K562 (cell line): Measurements from ENCODE around the gene RILP. TPM values are rescaled to one million over a fixed set of nuclear protein-coding genes. Genes with fewer than 3 reads are reported as not detected.

ENCODE experiments used
- ATF1 ChIP-seq, 2 experiments: fragments of 450-650 bp in 1 of 2; IDR thresholded peaks; 2 replicates each; pipeline ENCODE4 v1.6.1; 2016; ENCODE audit warnings: missing compliant biosample characterization in 1 of 2, missing genetic modification characterization in 1 of 2
- BRF1 ChIP-seq: IDR thresholded peaks from 3 replicates; pipeline ENCODE4 v1.6.1; 2011; ENCODE audit warnings: borderline replicate concordance, mild to moderate bottlenecking; ENCODE audit not compliant: insufficient read length; ENCODE audit errors: extremely low read depth
- CBFB ChIP-seq: sonication (generic); formaldehyde crosslinking; IDR thresholded peaks from 2 replicates; pipeline ENCODE4 v1.4.0; 2020; ENCODE audit warnings: mild to moderate bottlenecking, missing genetic modification reagents
- GATAD2B ChIP-seq: fragments of 450-650 bp; IDR thresholded peaks from 2 replicates; pipeline ENCODE4 v1.6.1; 2017; ENCODE audit warnings: mild to moderate bottlenecking, borderline replicate concordance
- HDGF ChIP-seq: fragments of 450-650 bp; IDR thresholded peaks from 2 replicates; pipeline ENCODE4 v1.6.1; 2016
- HMG20A ChIP-seq: fragments of 450-650 bp; formaldehyde crosslinking; conservative IDR thresholded peaks from 2 replicates; pipeline ENCODE4 v1.4.0; 2020; ENCODE audit warnings: mild to moderate bottlenecking, mixed read lengths
- JUN ChIP-seq, 2 experiments: sonication (generic) in 1 of 2; formaldehyde crosslinking in 1 of 2; IDR thresholded peaks; 2 replicates each; pipeline versions ENCODE4 v1.6.1 to v1.8.0; 2012 to 2022; ENCODE audit warnings: borderline replicate concordance in 2 of 2, mild to moderate bottlenecking in 2 of 2, improper control_type of control experiment in 1 of 2, low read depth in 1 of 2, low read length in 1 of 2, missing genetic modification reagents in 1 of 2
- MEIS2 ChIP-seq: fragments of 450-650 bp; IDR thresholded peaks from 2 replicates; pipeline ENCODE4 v1.6.1; 2014; ENCODE audit warnings: mild to moderate bottlenecking; ENCODE audit not compliant: partially characterized antibody
- MYBL2 ChIP-seq, 2 experiments: fragments of 450-650 bp in 1 of 2; sonication (generic) in 1 of 2; formaldehyde crosslinking in 1 of 2; IDR thresholded peaks; 2 replicates each; pipeline versions ENCODE4 v1.6.1 to v1.8.1; 2017 to 2022; ENCODE audit warnings: borderline replicate concordance in 1 of 2, inconsistent platforms in 1 of 2, low read depth in 1 of 2, mild to moderate bottlenecking in 1 of 2, missing genetic modification reagents in 1 of 2, moderate library complexity in 1 of 2
- NR2C1 ChIP-seq, 2 experiments: fragments of 450-650 bp; IDR thresholded peaks; 2 replicates each; pipeline ENCODE4 v1.6.1; 2017; ENCODE audit warnings: mild to moderate bottlenecking in 2 of 2, antibody characterized with exemption in 1 of 2, inconsistent platforms in 1 of 2, missing compliant biosample characterization in 1 of 2, missing genetic modification characterization in 1 of 2
- NUFIP1 ChIP-seq: fragments of 450-650 bp; IDR thresholded peaks from 2 replicates; pipeline ENCODE4 v1.6.1; 2018; ENCODE audit not compliant: partially characterized antibody
- RNF2 ChIP-seq: sonication (generic); IDR thresholded peaks from 2 replicates; pipeline ENCODE4 v1.6.1; 2016
- TAF1 ChIP-seq: IDR thresholded peaks from 2 replicates; pipeline ENCODE4 v1.6.1; 2011; ENCODE audit warnings: mild to moderate bottlenecking, low read length, moderate library complexity; ENCODE audit not compliant: insufficient read depth, control insufficient read depth, severe bottlenecking; ENCODE audit errors: extremely low read depth
- THRAP3 ChIP-seq: fragments of 450-650 bp; IDR thresholded peaks from 2 replicates; pipeline ENCODE4 v1.6.1; 2016; ENCODE audit warnings: mild to moderate bottlenecking, inconsistent platforms, borderline replicate concordance
- XRCC3 ChIP-seq: fragments of 450-650 bp; IDR thresholded peaks from 2 replicates; pipeline ENCODE4 v1.6.1; 2017; ENCODE audit warnings: mild to moderate bottlenecking, moderate library complexity
- ZFP1 ChIP-seq: fragments of 450-650 bp; formaldehyde crosslinking; IDR thresholded peaks from 2 replicates; pipeline ENCODE4 v1.4.0; 2020; ENCODE audit warnings: mild to moderate bottlenecking, mixed read lengths
- ZNF133 ChIP-seq: fragments of 250-450 bp; sonication (Bioruptor Pico); IDR thresholded peaks from 2 replicates; pipeline ENCODE4 v1.4.0; 2020; ENCODE audit warnings: mild to moderate bottlenecking
- ZNF140 ChIP-seq: fragments of 250-450 bp; sonication (Bioruptor Pico); IDR thresholded peaks from 2 replicates; pipeline ENCODE4 v1.8.0; 2021; ENCODE audit warnings: moderate library complexity, mild to moderate bottlenecking, inconsistent platforms
- ZNF354B ChIP-seq: fragments of 250-450 bp; sonication (Bioruptor Pico); IDR thresholded peaks from 2 replicates; pipeline ENCODE4 v1.4.0; 2020
- ZNF445 ChIP-seq: fragments of 250-450 bp; sonication (Bioruptor Pico); IDR thresholded peaks from 2 replicates; pipeline ENCODE4 v1.4.0; 2020; ENCODE audit warnings: low read depth, mild to moderate bottlenecking, moderate library complexity
- ZNF584 ChIP-seq: fragments of 200-800 bp; sonication (Bioruptor generic); IDR thresholded peaks from 2 replicates; pipeline ENCODE4 v1.6.1; 2016; ENCODE audit warnings: low read depth, mild to moderate bottlenecking, missing genetic modification characterization, missing compliant biosample characterization
- ZNF707 ChIP-seq: fragments of 250-450 bp; sonication (Bioruptor Pico); conservative IDR thresholded peaks from 2 replicates; pipeline ENCODE4 v1.8.0; 2022; ENCODE audit warnings: inconsistent platforms, mild to moderate bottlenecking, moderate library complexity
- polyA plus RNA-seq, 8 experiments: library from polyadenylated mRNA; depleted of rRNA in 4 of 8; stranded (reverse) in 5 of 8; unstranded in 3 of 8; fragments of >200 nt; fragmentation: Nextera tagmentation in 2 of 8; fragmentation: Illumina TruSeq in 1 of 8; extraction: Ambion mirVana in 2 of 8; extraction: Trizol in 1 of 8; gene quantifications; 2 replicates each; pipeline versions ENCODE4 v1.2.1 to v1.2.3, GENCODE V29; 2011 to 2014; ENCODE audit warnings: inconsistent platforms in 1 of 8, missing spikeins in 1 of 8
- total RNA-seq, 7 experiments: library from RNA; depleted of rRNA in 6 of 7; stranded (reverse); fragments of >200 nt in 6 of 7; fragmentation: Illumina TruSeq in 2 of 7; extraction: Trizol in 2 of 7; gene quantifications; 2 replicates each; pipeline versions ENCODE4 v1.2.1 to v1.2.3, GENCODE V29; 2011 to 2021; ENCODE audit warnings: low replicate concordance in 1 of 7
- TF ChIP-seq, protein P1 (sequence below): sonication (generic); formaldehyde crosslinking; IDR thresholded peaks from 2 replicates; pipeline ENCODE4 v1.8.0; 2022; ENCODE audit warnings: missing genetic modification reagents, mild to moderate bottlenecking, borderline replicate concordance
- TF ChIP-seq, protein P2 (sequence below): fragments of 250-450 bp; sonication (Bioruptor Pico); IDR thresholded peaks from 2 replicates; pipeline ENCODE4 v1.4.0; 2020; ENCODE audit warnings: mild to moderate bottlenecking, moderate library complexity

Gene RILP
- total and polyA plus RNA-seq, 9 of the 15 experiments (the other 6 are each of a cell fraction or from before 2014, with no cell fraction given) = 0.75 to 54.9 (median 27.8) TPM

DNA sequence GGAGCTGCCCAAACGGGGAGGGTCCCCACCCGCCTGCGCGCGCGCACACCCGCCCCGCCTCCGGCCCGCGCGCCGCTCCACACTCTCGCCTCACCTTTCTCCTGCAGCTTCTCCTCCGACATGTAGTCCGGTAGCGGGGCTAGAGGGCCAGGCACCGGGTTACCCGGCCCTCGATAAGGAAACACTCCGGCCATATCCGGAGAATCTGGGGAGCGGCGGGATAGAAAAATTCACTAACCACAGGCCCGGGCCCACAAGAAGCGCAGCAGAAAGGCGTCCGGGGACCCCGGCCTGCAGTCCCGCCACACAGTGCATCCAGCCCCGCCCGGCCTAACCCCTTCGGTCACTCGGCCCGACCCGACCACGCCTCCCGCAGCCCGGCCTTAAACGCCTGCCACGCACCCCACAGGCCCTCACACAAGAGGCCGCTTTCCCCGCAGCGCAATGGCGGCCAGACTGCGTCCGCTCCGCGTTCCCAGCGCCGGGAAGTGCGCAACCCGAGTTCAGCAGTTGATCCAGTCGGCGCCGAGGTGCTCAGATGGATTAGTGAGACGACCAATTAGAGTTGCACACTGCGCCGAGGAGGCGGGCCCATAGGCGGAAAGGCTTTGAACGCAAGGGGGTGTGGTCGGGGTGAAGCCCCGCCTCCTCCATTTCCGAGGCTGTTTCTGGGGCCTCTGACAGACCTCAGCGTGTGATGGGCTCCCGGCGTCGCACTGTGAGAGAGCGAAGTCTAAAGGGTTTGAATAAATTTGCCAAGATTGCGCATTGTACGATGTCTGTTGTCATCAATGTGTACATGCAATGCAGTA is 34.9 kb upstream of the RILP start, which contains the start of gene PRPF8 (continued):
- TF ChIP-seq ZNF140 (CRISPR knock-in tag) (no peak), ZNF133 (CRISPR knock-in tag) (no peak), BRF1 (no peak), ZNF707 (CRISPR knock-in tag) (no peak), RNF2 (no peak), ATF1 (CRISPR knock-in tag; IDR thresholded peaks at IDR 0.05) (no peak), ATF1 (tag; IDR thresholded peaks at IDR 0.05) (peak; percentile 91), CBFB (CRISPR knock-in tag) (no peak), MEIS2 (no peak), MYBL2 (IDR thresholded peaks at IDR 0.05; ENCODE audit: low read depth) (no peak), MYBL2 (CRISPR knock-in tag; IDR thresholded peaks at IDR 0.05; ENCODE audit: borderline replicate concordance) (no peak), HMG20A (no peak), GATAD2B (no peak), NR2C1 (IDR thresholded peaks at IDR 0.05) (no peak), NR2C1 (tag; IDR thresholded peaks at IDR 0.05) (0 out of 2 replicates have a peak, but pooled peaks have one; percentile 22), ZNF354B (CRISPR knock-in tag) (no peak), ZFP1 (CRISPR knock-in tag) (no peak), XRCC3 (no peak), ZNF584 (CRISPR knock-in tag) (no peak), TAF1 (peak; percentile 45), HDGF (no peak), ZNF445 (CRISPR knock-in tag) (no peak), NUFIP1 (no peak), THRAP3 (no peak), JUN (IDR thresholded peaks at IDR 0.05; ENCODE audit: borderline replicate concordance, low read depth, low read length) (no peak; the same call in 1 of the 2 replicates), JUN (CRISPR knock-in tag; IDR thresholded peaks at IDR 0.05; ENCODE audit: borderline replicate concordance) (no peak)
- TF ChIP-seq, protein P1, sequence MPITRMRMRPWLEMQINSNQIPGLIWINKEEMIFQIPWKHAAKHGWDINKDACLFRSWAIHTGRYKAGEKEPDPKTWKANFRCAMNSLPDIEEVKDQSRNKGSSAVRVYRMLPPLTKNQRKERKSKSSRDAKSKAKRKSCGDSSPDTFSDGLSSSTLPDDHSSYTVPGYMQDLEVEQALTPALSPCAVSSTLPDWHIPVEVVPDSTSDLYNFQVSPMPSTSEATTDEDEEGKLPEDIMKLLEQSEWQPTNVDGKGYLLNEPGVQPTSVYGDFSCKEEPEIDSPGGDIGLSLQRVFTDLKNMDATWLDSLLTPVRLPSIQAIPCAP = no peak
- TF ChIP-seq, protein P2, sequence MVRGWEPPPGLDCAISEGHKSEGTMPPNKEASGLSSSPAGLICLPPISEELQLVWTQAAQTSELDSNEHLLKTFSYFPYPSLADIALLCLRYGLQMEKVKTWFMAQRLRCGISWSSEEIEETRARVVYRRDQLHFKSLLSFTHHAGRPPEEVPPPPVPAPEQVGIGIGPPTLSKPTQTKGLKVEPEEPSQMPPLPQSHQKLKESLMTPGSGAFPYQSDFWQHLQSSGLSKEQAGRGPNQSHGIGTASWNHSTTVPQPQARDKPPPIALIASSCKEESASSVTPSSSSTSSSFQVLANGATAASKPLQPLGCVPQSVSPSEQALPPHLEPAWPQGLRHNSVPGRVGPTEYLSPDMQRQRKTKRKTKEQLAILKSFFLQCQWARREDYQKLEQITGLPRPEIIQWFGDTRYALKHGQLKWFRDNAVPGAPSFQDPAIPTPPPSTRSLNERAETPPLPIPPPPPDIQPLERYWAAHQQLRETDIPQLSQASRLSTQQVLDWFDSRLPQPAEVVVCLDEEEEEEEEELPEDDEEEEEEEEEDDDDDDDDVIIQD = no peak
